Heart right ventricle (tissue), 16 donors: ENCODE data around the gene NELFB. TPM values are rescaled to one million over a fixed set of nuclear protein-coding genes. Genes with fewer than 3 reads are reported as not detected.

ENCODE experiments used
- ATAC-seq, 8 donors: fragments of 200-7000 bp; cut with Tn5 transposase; one replicate each; pipeline ENCODE4 v1.9.1; 2020; ENCODE audit warnings: mild to moderate bottlenecking in 8 of 8, moderate library complexity in 8 of 8, moderate number of reproducible peaks in 1 of 8
- DNase-seq, 2 donors: peaks; one replicate each; pipeline ENCODE4 v3.0.0-alpha.2; 2020
- H3K27ac ChIP-seq, 10 donors: fragments of 200-600 bp; sonication (generic) in 2 of 10; one replicate each; pipeline versions ENCODE4 v1.5.0 to v1.8.0; 2020 to 2022; ENCODE audit warnings: mild to moderate bottlenecking in 3 of 10
- H3K27me3 ChIP-seq, 7 donors: fragments of 200-600 bp; one replicate each; pipeline ENCODE4 v1.8.0; 2021 to 2022; ENCODE audit warnings: mild to moderate bottlenecking in 2 of 7
- H3K36me3 ChIP-seq, 9 donors: fragments of 200-600 bp; sonication (generic) in 1 of 9; one replicate each; pipeline versions ENCODE4 v1.5.0 to v1.8.0; 2020 to 2022; ENCODE audit warnings: mild to moderate bottlenecking in 2 of 9
- H3K4me1 ChIP-seq, 9 donors: fragments of 200-600 bp; sonication (generic) in 1 of 9; one replicate each; pipeline versions ENCODE4 v1.5.0 to v1.8.0; 2020 to 2022; ENCODE audit warnings: mild to moderate bottlenecking in 4 of 9
- H3K4me3 ChIP-seq, 10 donors: fragments of 200-600 bp; sonication (generic) in 2 of 10; one replicate each; pipeline versions ENCODE4 v1.5.0 to v1.8.0; 2020 to 2022; ENCODE audit warnings: mild to moderate bottlenecking in 7 of 10, moderate library complexity in 2 of 10
- H3K9me3 ChIP-seq, 11 donors: fragments of 200-600 bp in 10 of 11; sonication (generic) in 2 of 11; one replicate each; pipeline versions ENCODE4 v1.5.0 to v1.8.0; 2013 to 2022; ENCODE audit warnings: mild to moderate bottlenecking in 2 of 11, control low read depth in 1 of 11, moderate library complexity in 1 of 11
- CTCF ChIP-seq, 9 donors: fragments of 200-600 bp; sonication (generic) in 2 of 9; IDR thresholded peaks; one replicate each; pipeline versions ENCODE4 v1.5.0 to v1.8.0; 2021 to 2022; ENCODE audit warnings: antibody characterized with exemption in 9 of 9, mild to moderate bottlenecking in 5 of 9, moderate library complexity in 1 of 9
- WGBS, 2 donors: extraction: QIAGEN DNeasy Blood & Tissue Kit; methylation state at CpG; one replicate each; pipeline ENCODE4 v1.1.7; 2013; ENCODE audit warnings: inconsistent platforms in 1 of 2; 5-methylcytosine and 5-hydroxymethylcytosine counted together
- intact Hi-C, 10 donors: fragments of 100-400 bp; cut with DNase I; formaldehyde crosslinking; loops; one replicate each; pipeline versions ENCODE4 v1.11.1 to v1.14.2; 2022
- polyA plus RNA-seq, 2 donors: library from polyadenylated mRNA; stranded (reverse); fragments of 200-250 nt; gene quantifications; one replicate each; pipeline ENCODE4 v1.2.3, GENCODE V29; 2013
- total RNA-seq, 10 donors: library from RNA; stranded (reverse); fragmentation: NEBNext Ultra II Directional in 3 of 10; extraction: Animal tissue kit (Norgen Biotek cat#: 25700) in 3 of 10; gene quantifications; one replicate each; pipeline versions ENCODE4 v1.2.1 to v1.2.4, GENCODE V29; 2021 to 2023
- donor health status: Arrhythmogenic right ventricular cardiomyopathy.
- donor health status: ischemic (EF 13 %, LVEDD 7.1; RV severe dilation, severe dysfunction).
- donor health status: healthy with polysubstance abuse.
- donor health status: DM: no; HTN: yes; CAD: no.
- donor health status: DM: no; HTN: no; CAD: no.
- donor health status: ischemic (EF 25% LVEDD 6.9; RV normal size, moderate dysfunction).
- donor health status: ischemic (EF 25% LVEDD 5.7; RV mildly dilated, moderate dysfunction).
- donor health status: healthy.
- donor health status: DM: yes; HTN: yes; CAD: no.
- donor health status: Ischemic cardiomyopathy.
- donor health status: ischemic (EF 35%, LVEDD 5.7; RV mildly dilated, moderate dysfunction).
- donor health status: nonischemic (EF 11% LVEDD 7.7; RV severe dilation, severe dysfunction).
- donor health status: DM: yes; HTN: yes; CAD: no.
- donor health status: PGD.
- donor health status: ischemic (EF 29% LVEDD 5.4; RV normal size, mild dysfunction).
- donor health status: nonischemic (EF 23%, LVEDD 6.1; RV moderate dilation, normal function).

NELFB gene
- total and polyA plus RNA-seq, 12 donors, result 31.5 to 52.9 (median 39.2) TPM

GRCh38 chr9:137315581-137316011 lies 60.5 kb downstream of the NELFB start:
- WGBS, 2 donors, result 26 to 33% methylated on average over 18 of the region's 18 CpGs

GRCh38 chr9:137316012-137316981 lies 61.2 kb downstream of the NELFB start:
- peak overlapping the region; percentile 10 to 55 (median 42) for H3K4me3 ChIP-seq
- WGBS, 2 donors, result 8 to 11% methylated on average over 57 to 82 of the region's 83 CpGs
- TF ChIP-seq CTCF (IDR thresholded peaks at IDR 0.05), result no peak

More at GRCh38 chr9:137315581-137316011, 60.5 kb downstream of the NELFB start:
- Histone ChIP-seq H3K27me3 (peaks cover 0 to 25% (median 12%) of the 10 kb centered on the region in 7 donors), H3K9me3 (no peaks in the 10 kb centered on the region), H3K4me1 (peaks cover 28 to 78% (median 58%) of the 10 kb centered on the region in 9 donors), H3K27ac (peak overlapping the region; percentile 45 to 90 (median 70)), H3K36me3 (no peaks in the 10 kb centered on the region), H3K4me3 (peak overlapping the region in 8 of 10 donors; percentile 32 to 55 (median 44))
- no peak for DNase-seq
- ATAC-seq, result no peak
- TF ChIP-seq CTCF (IDR thresholded peaks at IDR 0.05), result no peak
- intact Hi-C loops, result no loop called here

DNA sequence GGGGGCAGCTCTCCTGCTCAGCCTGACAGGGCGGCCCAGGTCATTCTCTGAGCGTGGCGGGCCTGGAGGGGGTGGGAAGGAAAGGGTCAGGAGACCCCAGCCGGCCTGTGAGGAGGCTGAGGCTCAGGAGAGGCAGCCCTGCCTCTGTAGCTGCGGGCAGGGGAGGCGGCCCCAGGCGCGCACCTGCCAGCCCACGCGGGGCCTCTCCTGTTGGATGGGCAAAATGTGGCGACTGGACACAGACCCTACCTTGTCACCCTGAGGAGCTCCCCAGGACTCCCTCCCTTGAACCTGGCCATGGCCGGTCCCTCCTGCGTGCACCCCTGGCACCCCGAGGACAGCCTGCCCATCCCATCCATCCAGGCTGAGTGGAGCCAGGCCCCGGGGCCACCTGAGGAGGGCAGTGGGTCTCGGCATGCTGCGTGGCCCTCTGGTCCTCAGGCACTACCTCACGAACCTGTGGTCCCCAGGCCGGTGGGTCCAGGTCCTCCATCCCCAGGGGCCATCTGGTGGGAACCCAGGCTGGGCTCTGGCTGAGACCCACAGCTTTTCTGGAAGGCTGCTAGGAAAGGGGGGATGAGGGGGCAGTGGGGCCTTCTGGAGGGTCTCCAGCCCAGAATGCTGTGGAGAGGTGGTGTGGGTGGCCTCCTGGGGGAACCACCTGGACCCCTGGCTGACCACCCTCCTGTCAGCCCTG lies 62.0 kb downstream of the NELFB start:
- peak overlapping the region; percentile 61 to 91 (median 84) for H3K27ac ChIP-seq
- 90 to 96% methylated on average over 19 of the region's 19 CpGs for WGBS, 2 donors
- ATAC-seq (no peak), DNase-seq (no peak)
- intact Hi-C loops, result no loop called here
- H3K9me3 ChIP-seq, result no peaks in the 10 kb centered on the region
- TF ChIP-seq CTCF (IDR thresholded peaks at IDR 0.05), result no peak
- H3K27me3 ChIP-seq, result peaks cover 0 to 25% (median 12%) of the 10 kb centered on the region in 7 donors
- H3K36me3 ChIP-seq, result no peaks in the 10 kb centered on the region
- peaks cover 31 to 82% (median 62%) of the 10 kb centered on the region in 9 donors for H3K4me1 ChIP-seq
- peak overlapping the region in 1 of 10 donors; percentile 32 for H3K4me3 ChIP-seq

More at GRCh38 chr9:137316012-137316981, 61.2 kb downstream of the NELFB start:
- peak; percentile 72 to 77 for DNase-seq
- peak in 6 of 8 donors; percentile 21 to 47 (median 27) for ATAC-seq
- Histone ChIP-seq H3K36me3 (no peaks in the 10 kb centered on the region), H3K27me3 (peaks cover 0 to 25% (median 12%) of the 10 kb centered on the region in 7 donors), H3K27ac (peak overlapping the region; percentile 56 to 91 (median 81)), H3K9me3 (no peaks in the 10 kb centered on the region), H3K4me1 (peaks cover 31 to 79% (median 62%) of the 10 kb centered on the region in 9 donors)
- intact Hi-C loops, result no loop called here
